Stimulated activated naive CD8-positive, alpha-beta T cell treated with anti-CD3 and anti-CD28 coated beads, Interleukin-15, Interleukin-2, amounts not matched to agents 100 U/mL and 50 U/mL, for 24 hours (primary cell): ENCODE measurements around the gene RANBP17.
A peak's percentile ranks its signal among the peaks of the same experiment; 100 is the strongest.

Experiments
- ATAC-seq: fragments of 150-1000 bp; cut with Tn5 transposase; one replicate; pipeline ENCODE4 v1.10.0; 2021
- DNase-seq: peaks from one replicate; pipeline ENCODE4 v3.0.0; 2021

Gene RANBP17

GRCh38 chr5:171318026-171318425 lies 456.2 kb downstream of the RANBP17 start:
- DNase-seq = no peak
- ATAC-seq = no peak

- ATAC-seq (no peak), DNase-seq (no peak)
Measured at GRCh38 chr5:171321447-171321846, 459.6 kb downstream of the RANBP17 start.

- no peak for DNase-seq
- ATAC-seq = no peak
Measured at GRCh38 chr5:171322527-171322926, 460.7 kb downstream of the RANBP17 start.

DNA sequence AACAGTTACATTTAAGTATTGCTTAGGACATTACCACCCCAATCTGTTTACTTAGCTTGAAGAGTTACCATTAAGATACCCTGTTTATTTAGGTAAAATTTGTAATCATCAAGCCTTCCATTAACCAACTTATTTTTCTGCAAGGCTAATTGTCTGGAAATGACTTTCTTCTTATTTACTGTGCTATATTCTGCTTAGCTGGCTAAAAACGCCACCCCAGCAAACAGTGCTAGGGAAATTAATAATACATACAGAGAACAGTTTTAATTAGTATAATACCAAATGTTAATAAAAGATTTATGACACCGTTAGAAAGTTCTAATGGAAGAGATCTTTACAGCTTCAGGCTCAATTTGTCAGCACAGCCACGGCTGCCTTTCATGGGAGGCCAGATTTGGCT lies 461.2 kb downstream of the RANBP17 start:
- ATAC-seq (no peak), DNase-seq (no peak)

- ATAC-seq (no peak), DNase-seq (no peak)
Measured at GRCh38 chr5:171323806-171324632, 462.2 kb downstream of the RANBP17 start.

- DNase-seq (no peak), ATAC-seq (no peak)
Measured at GRCh38 chr5:171330021-171330420, 468.2 kb downstream of the RANBP17 start.

DNA sequence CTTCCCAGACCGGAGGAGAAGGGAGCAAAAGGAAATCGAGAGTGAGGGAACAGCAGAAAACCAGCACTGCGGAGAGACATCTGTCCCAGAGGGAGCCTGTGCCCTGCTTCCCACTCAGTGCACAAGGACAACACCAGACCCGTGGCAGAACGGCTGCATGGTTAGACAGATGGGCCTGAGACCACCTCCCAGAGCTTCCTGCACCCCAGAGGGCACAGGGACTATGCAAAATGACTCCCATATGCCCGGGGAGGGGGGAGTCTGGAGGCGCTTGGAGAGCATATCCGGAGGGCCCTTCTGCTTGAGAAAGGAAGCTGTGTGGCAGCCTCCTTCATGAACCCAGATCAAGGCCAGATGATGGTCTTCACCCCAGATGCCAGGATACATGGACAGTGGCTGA lies 473.8 kb downstream of the RANBP17 start:
- DNase-seq = no peak
- no peak for ATAC-seq

GRCh38 chr5:171336521-171337209 lies 474.8 kb downstream of the RANBP17 start:
- peak; percentile 33 for DNase-seq

GRCh38 chr5:171337210-171337569 lies 475.4 kb downstream of the RANBP17 start:
- DNase-seq = no peak
- ATAC-seq = no peak

More at GRCh38 chr5:171336521-171337209, 474.8 kb downstream of the RANBP17 start:
- ATAC-seq = peak; percentile 23

DNA sequence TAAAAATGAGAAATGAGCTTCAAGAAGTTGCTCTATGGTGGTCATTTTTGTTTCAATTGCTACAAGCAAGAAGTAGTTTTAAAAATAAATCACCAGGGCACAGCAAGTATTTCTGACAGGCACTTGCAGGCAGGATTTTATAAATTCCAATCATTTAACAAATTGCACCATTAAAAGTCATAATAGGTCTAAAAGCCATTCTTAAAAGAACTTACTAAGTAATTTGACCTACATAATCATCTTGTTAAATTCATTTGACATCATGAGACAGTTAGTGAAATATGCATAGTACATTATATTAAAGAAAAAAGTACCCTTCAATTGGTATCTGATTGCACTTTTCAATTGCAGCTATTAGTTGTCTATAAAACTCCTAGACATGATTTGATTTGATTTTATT lies 478.2 kb downstream of the RANBP17 start:
- ATAC-seq (no peak), DNase-seq (no peak)

DNA sequence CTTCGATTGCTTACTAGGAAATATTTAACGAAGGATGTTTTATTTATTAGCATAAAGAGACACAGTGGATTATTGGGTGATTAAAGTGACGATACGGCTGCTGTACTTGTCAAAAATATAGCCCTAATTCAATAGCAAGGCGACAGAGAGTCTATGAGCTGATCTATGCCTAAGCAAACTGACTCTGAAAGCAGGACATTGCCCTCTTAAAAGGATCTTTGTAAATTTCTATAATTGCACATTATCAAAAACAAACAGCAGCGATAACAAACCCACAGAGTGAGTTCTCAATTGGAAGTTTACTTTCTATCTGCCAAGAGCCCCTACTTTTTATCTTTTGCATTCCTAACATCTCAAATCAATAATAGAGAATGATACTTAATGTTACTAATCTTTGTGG lies 478.7 kb downstream of the RANBP17 start:
- DNase-seq (no peak), ATAC-seq (no peak)

DNA sequence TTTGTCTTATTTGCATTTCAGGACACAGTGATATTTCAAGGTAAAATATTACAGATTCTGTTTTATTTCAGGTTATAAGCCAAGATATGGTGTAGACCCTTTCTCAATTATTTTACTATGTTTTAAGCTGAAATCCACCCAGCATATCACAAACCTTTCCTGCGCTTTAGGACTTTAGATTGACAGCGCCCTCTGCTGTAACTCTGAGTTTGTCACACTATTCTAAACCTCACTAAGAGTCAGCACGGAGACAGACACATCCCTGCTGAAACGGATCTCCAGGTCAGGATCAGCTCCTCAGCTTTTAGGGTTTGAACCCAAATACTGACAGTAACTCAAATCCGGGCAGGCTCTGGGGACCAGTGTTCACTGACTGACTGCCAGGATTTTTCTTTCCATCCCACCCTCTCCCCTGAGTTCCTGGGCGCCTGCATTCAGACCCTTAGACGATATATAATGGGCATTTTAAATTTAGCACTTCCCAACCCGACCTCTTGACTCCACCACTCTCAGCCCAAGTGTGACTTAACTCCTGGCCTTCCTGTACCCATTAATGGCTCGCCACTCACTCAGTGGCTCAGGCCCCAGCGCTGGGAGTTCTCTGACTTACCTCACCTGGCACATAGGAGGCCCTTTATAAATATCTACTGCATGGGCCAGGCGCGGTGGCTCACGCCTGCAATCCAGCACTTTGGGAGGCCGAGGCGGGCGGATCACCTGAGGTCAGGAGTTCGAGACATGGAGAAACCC lies 480.7 kb downstream of the RANBP17 start:
- DNase-seq = peak; percentile 33
- ATAC-seq = peak; percentile 76

DNA sequence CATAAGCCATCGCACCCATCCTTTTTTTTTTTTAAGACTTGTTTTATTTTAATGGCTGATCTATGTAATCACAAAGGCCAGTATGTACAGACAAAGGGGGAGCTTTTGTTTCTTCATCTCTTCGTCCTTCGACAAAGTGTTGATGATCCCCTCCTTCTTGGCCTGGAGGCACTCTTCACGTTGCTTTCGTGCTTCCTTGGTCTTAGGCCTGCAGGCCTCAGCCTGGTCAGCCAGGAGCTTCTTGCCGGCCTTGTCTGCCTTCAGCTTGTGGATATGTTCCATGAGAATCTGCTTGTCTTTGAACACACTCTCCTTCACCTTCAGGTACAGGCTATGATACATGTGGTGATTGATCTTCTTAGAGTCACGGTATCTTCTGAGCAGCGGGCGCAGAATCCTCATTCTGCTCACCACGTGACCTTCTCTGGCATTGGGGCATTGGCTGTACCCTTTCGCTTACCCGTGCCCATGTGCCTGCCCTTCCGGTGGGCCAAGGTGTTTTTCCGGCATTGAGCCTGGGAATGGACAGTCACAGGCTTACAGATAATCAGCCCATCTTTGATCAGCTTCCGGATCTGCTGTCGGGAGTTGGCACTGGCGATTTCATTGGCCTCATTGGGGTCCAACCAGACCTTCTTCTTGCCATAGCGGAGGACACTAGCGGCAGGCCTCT lies 483.3 kb downstream of the RANBP17 start:
- ATAC-seq (no peak), DNase-seq (no peak)
